Right lobe of liver (tissue), 6 donors: ENCODE data around the gene TMEM151A. TPM values are rescaled to one million over a fixed set of nuclear protein-coding genes. Genes with fewer than 3 reads are reported as not detected.

Experiments used
- ATAC-seq, 4 donors: fragments of 200-7000 bp; cut with Tn5 transposase; one replicate each; pipeline ENCODE4 v1.9.1; 2020; ENCODE audit warnings: mild to moderate bottlenecking in 4 of 4, moderate library complexity in 4 of 4
- DNase-seq, 3 donors: peaks; one replicate each; pipeline ENCODE4 v3.0.0-alpha.2; 2020
- H3K27ac ChIP-seq, 3 donors: fragments of 200-600 bp; one replicate each; pipeline ENCODE4 v1.8.0; 2022
- H3K27me3 ChIP-seq, 2 donors: fragments of 200-600 bp; one replicate each; pipeline ENCODE4 v1.8.0; 2022
- H3K36me3 ChIP-seq, 4 donors: fragments of 200-600 bp; sonication (generic) in 1 of 4; one replicate each; pipeline versions ENCODE4 v1.5.1 to v1.8.0; 2017 to 2022; ENCODE audit warnings: control low read depth in 1 of 4
- H3K4me1 ChIP-seq, 4 donors: fragments of 200-600 bp; sonication (generic) in 1 of 4; one replicate each; pipeline versions ENCODE4 v1.5.1 to v1.8.0; 2017 to 2022; ENCODE audit warnings: control low read depth in 1 of 4
- H3K4me3 ChIP-seq, 3 donors: fragments of 200-600 bp; one replicate each; pipeline ENCODE4 v1.8.0; 2022
- H3K9me3 ChIP-seq, 4 donors: fragments of 200-600 bp; sonication (generic) in 1 of 4; one replicate each; pipeline versions ENCODE4 v1.5.1 to v1.8.0; 2017 to 2022; ENCODE audit warnings: control low read depth in 1 of 4
- CTCF ChIP-seq, 4 donors: fragments of 200-600 bp in 3 of 4; fragments of 450-650 bp in 1 of 4; IDR thresholded peaks; one replicate each; pipeline versions ENCODE4 v1.5.1 to v1.8.0; 2016 to 2022; ENCODE audit warnings: antibody characterized with exemption in 4 of 4, mild to moderate bottlenecking in 2 of 4
- POLR2A ChIP-seq: fragments of 450-650 bp; IDR thresholded peaks from one replicate; pipeline ENCODE4 v1.6.1; 2017; ENCODE audit warnings: antibody characterized with exemption, mild to moderate bottlenecking
- WGBS: methylation state at CpG from one replicate; pipeline ENCODE4 v1.1.6; 2018; ENCODE audit warnings: low coverage, low lambda C conversion rate; ENCODE audit not compliant: insufficient coverage; ENCODE audit errors: missing lambda C conversion rate; 5-methylcytosine and 5-hydroxymethylcytosine counted together
- intact Hi-C, 2 donors: fragments of 100-400 bp; cut with DNase I; formaldehyde crosslinking; loops; one replicate each; pipeline versions ENCODE4 v1.11.2 to v1.14.1; 2022
- total RNA-seq, 6 experiments: library from RNA; depleted of rRNA in 2 of 6; stranded (reverse); fragments of >200 nt in 2 of 6; fragmentation: NEBNext Ultra II Directional in 3 of 6; extraction: Animal tissue kit (Norgen Biotek cat#: 25700) in 3 of 6; gene quantifications; one replicate each; pipeline versions ENCODE4 v1.1.0 to v1.2.4, GENCODE V29; 2016 to 2023
- donor health status: DM: no; HTN: yes; CAD: no.
- donor health status: DM: no; HTN: no; CAD: no.
- donor health status: DM: no; HTN: no; CAD: no.
- donor health status: DM: no; HTN: yes; CAD: no.
- donor health status: DM: no; HTN: yes; CAD: no.

Gene TMEM151A
- total RNA-seq, 6 experiments from 2014 or later: 0.13 to 0.86 (median 0.45) TPM; not detected in 2

GRCh38 chr11:66335531-66336233 lies 44.0 kb downstream of the TMEM151A start:
- 27% methylated on average over 3 of the region's 35 CpGs for WGBS
- H3K9me3 ChIP-seq: no peaks in the 10 kb centered on the region
- peaks cover 0 to 9% (median 2%) of the 10 kb centered on the region in 4 donors for H3K4me1 ChIP-seq
- H3K36me3 ChIP-seq: peaks cover 0 to 15% (median 3%) of the 10 kb centered on the region in 4 donors
- intact Hi-C loops: no loop called here
- H3K27ac ChIP-seq: peak overlapping the region in 1 of 3 donors; percentile 60
- no peak for TF ChIP-seq POLR2A
- TF ChIP-seq CTCF (IDR thresholded peaks at IDR 0.05): no peak
- peak overlapping the region; percentile 28 to 48 (median 45) for H3K4me3 ChIP-seq
- DNase-seq (peak in 1 of 3 donors; percentile 48), ATAC-seq (peak; percentile 2 to 27 (median 5))
- H3K27me3 ChIP-seq: no peaks in the 10 kb centered on the region

GRCh38 chr11:66336234-66337102 lies 44.8 kb downstream of the TMEM151A start, which contains the start of gene RIN1:
RIN1 (minus strand) TSS chr11:66336434; CDS start chr11:66336402, 32 bp downstream.
- ATAC-seq (peak; percentile 61 to 85 (median 70)), DNase-seq (peak in 2 of 3 donors; percentile 56 to 70)
- intact Hi-C loops: no loop called here
- Histone ChIP-seq H3K4me3 (peak within 1 kb of the TSS; percentile 28 to 48 (median 45)), H3K27me3 (no peaks in the 10 kb centered on the region), H3K9me3 (no peaks in the 10 kb centered on the region), H3K36me3 (peaks cover 0 to 23% (median 4%) of the 10 kb centered on the region in 4 donors), H3K4me1 (peaks cover 0 to 9% (median 2%) of the 10 kb centered on the region in 4 donors), H3K27ac (peak within 1 kb of the TSS in 2 of 3 donors; percentile 13 to 60)
- 3% methylated on average over 9 of the region's 22 CpGs for WGBS
- TF ChIP-seq CTCF (IDR thresholded peaks at IDR 0.05) (peak; percentile 36 to 56 (median 42)), POLR2A (no peak)

- Histone ChIP-seq H3K9me3 (no peaks in the 10 kb centered on the region), H3K4me1 (peaks cover 0 to 9% (median 2%) of the 10 kb centered on the region in 4 donors), H3K27me3 (no peaks in the 10 kb centered on the region), H3K4me3 (no peak overlapping the region), H3K36me3 (peaks cover 0 to 23% (median 4%) of the 10 kb centered on the region in 4 donors), H3K27ac (no peak overlapping the region)
- DNase-seq (peak in 1 of 3 donors; percentile 44), ATAC-seq (no peak)
- intact Hi-C loops: no loop called here
- TF ChIP-seq CTCF (IDR thresholded peaks at IDR 0.05): no peak
- TF ChIP-seq POLR2A: no peak
- WGBS: 80% methylated on average over 1 of the region's 18 CpGs
Observed at GRCh38 chr11:66337103-66337899, 45.6 kb downstream of the TMEM151A start.
